ENCODE data around the gene LILRB5. TPM values are rescaled to one million over a fixed set of nuclear protein-coding genes. Genes with fewer than 3 reads are reported as not detected.

Gene LILRB5
- total RNA-seq, 4 donors from 2014 or later = 46.2 to 62.3 (median 54.8) TPM

DNA sequence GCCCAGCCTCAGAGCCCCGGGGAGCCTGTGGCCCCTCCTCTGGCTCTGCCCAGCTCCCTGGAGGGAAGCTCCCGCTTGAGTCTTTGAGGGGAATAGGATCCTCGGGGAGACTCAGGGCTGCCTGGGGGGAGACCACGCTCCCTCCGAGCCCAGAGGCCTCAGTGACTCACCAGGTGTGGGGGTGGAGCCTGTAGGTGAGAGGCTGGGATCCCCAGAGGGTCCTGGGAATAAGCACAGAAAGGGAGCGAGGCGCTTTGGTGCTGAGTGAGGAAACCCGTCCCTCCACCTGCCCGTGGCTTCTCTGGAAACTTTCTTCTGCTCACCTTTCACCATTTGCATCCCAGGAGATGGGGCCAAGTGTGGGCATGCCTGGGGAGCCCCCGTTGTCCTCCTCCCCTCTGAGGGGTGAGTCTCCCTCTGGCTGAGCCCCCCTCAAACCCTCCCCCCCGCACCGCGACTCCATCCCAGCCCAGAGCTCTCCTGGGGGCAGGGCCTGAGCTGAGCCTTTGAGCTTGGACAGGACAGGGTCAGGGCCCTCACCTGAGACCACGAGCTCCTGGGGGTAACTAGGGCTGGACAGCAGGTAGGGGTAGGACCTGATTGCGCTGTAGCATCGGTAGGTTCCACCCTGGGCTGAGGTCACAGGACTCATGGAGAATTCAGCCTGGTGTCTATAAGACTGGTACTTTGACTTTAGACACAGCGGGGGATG is 2.7 kb downstream of the LILRB5 start:
- TF ChIP-seq, protein P1, sequence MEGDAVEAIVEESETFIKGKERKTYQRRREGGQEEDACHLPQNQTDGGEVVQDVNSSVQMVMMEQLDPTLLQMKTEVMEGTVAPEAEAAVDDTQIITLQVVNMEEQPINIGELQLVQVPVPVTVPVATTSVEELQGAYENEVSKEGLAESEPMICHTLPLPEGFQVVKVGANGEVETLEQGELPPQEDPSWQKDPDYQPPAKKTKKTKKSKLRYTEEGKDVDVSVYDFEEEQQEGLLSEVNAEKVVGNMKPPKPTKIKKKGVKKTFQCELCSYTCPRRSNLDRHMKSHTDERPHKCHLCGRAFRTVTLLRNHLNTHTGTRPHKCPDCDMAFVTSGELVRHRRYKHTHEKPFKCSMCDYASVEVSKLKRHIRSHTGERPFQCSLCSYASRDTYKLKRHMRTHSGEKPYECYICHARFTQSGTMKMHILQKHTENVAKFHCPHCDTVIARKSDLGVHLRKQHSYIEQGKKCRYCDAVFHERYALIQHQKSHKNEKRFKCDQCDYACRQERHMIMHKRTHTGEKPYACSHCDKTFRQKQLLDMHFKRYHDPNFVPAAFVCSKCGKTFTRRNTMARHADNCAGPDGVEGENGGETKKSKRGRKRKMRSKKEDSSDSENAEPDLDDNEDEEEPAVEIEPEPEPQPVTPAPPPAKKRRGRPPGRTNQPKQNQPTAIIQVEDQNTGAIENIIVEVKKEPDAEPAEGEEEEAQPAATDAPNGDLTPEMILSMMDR (IDR thresholded peaks at IDR 0.05; ENCODE audit: low read depth) = no peak

- TF ChIP-seq, protein P1 (IDR thresholded peaks at IDR 0.05; ENCODE audit: low read depth) = no peak
These were observed 3.5 kb downstream of the LILRB5 start for GRCh38 chr19:54253331-54254194.

DNA sequence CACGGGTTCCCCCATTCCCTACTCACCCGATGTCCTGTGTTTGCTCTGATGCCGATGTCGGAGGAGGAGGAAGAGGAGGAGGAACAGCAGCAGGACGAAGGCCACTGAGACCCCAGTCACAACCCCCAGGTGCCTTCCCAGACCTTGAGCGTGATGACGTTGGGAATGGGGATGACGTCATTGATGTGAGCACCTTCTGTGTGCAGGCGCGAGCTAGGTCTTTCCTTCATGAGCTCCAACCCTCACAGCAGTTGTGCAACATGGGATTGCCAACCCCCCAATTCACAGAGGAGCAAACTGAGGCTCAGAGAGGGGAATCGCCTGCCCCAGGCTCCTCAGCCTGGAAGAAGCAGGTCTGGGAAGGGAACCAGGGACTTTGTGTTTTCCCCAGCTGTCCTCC is 4.2 kb downstream of the LILRB5 start:
- TF ChIP-seq, protein P1 (IDR thresholded peaks at IDR 0.05; ENCODE audit: low read depth) = no peak

DNA sequence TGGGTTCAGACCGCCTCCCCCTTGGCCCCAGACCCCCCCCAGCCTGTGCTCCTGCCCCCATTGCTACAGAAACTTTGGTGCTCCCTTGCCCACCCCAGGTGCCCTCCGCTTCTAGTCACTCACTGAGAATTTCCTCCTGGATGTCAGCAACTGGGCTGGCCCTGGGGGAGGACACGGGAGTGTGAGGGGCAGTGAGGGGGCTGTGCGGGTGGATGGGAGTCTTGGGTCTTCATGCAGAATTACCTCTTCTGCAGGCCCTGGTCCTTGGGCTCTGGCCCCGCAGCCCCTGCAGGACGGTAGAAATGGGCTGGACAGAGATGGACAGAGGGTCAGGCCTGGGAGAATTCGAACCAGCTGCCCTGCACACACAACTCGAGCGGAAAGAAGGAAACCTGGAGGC is 4.8 kb downstream of the LILRB5 start:
- TF ChIP-seq, protein P1 (IDR thresholded peaks at IDR 0.05; ENCODE audit: low read depth) = no peak

DNA sequence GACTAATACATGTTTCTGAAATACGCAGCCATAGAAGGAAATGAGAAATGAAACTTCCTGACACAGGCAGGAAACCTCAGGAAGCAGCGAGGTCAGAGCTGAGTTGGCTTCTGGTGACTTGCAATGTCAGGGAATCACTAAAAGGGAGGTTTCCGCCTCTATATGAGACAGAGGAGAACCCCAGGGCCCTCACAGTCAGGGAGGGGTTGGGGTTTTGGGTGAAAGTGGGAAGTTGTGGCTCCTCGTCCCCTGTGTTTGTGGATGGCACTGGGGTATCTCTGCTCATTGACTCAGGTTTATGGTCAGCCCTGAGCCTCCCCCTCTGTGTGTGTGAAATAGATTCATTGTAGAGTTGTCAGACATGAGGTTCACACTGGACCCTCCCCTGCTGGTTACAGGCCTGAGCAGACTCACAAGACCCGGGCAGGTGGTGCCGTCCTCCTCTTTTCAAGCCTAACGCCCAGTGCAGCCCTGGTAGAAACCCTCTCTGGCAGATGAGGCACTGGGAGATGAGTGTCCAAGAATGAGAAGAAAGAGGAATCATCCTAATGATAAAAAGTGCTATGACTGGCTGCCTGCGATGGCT is 9.0 kb downstream of the LILRB5 start:
- TF ChIP-seq, protein P1 (IDR thresholded peaks at IDR 0.05; ENCODE audit: low read depth) = no peak

GRCh38 chr19:54247106-54247930 is 9.8 kb downstream of the LILRB5 start:
- TF ChIP-seq, protein P1 (IDR thresholded peaks at IDR 0.05; ENCODE audit: low read depth) = no peak

Data from subcutaneous adipose tissue (tissue), 4 donors.